Right lobe of liver (tissue), 4 donors: ENCODE measurements around the gene PIGL.

Experiments
- CTCF ChIP-seq, 4 donors: fragments of 200-600 bp in 3 of 4; fragments of 450-650 bp in 1 of 4; IDR thresholded peaks; one replicate each; pipeline versions ENCODE4 v1.5.1 to v1.8.0; 2016 to 2022; ENCODE audit warnings: antibody characterized with exemption in 4 of 4, mild to moderate bottlenecking in 2 of 4
- POLR2A ChIP-seq: fragments of 450-650 bp; IDR thresholded peaks from one replicate; pipeline ENCODE4 v1.6.1; 2017; ENCODE audit warnings: antibody characterized with exemption, mild to moderate bottlenecking
- donor health status: DM: no; HTN: no; CAD: no.
- donor health status: DM: no; HTN: no; CAD: no.
- donor health status: DM: no; HTN: yes; CAD: no.

DNA sequence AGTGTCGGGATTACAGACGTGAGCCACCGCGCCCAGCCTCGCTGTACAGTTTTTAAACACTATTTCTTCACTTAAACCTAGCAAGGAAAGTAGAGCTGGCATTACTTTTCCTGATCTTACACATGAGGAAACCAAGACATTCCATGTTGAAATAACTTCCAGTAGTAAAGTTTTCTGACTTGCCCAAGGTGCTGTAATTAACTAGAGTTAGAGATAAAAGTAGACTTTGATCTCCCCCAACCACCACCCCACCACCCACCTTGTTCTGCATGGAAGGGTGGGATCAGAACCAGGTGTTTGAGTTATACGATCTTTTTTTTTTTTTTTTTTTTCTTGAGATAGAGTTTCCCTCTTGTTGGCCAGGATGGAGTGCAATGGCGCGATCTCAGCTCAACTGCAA is 89.2 kb downstream of the PIGL start:
- no peak for TF ChIP-seq CTCF (IDR thresholded peaks at IDR 0.05)
- TF ChIP-seq POLR2A, result no peak
